Liver (tissue), 9 donors: ENCODE results near the gene TMEM116. TPM values are rescaled to one million over a fixed set of nuclear protein-coding genes. Genes with fewer than 3 reads are reported as not detected.

ENCODE experiments used
- DNase-seq: peaks from one replicate; pipeline ENCODE4 v3.0.0-alpha.2; 2017; ENCODE audit warnings: low spot score
- H3K27ac ChIP-seq, 2 donors: one replicate each; pipeline ENCODE4 v1.7.0; 2013; ENCODE audit warnings: inconsistent platforms in 2 of 2, low read length in 2 of 2, control low read depth in 1 of 2, low read depth in 1 of 2, mild to moderate bottlenecking in 1 of 2
- H3K27me3 ChIP-seq, 4 donors: one replicate each; pipeline versions ENCODE4 v1.6.1 to v1.7.0; 2013; ENCODE audit warnings: low read length in 3 of 4, inconsistent platforms in 1 of 4, mild to moderate bottlenecking in 1 of 4, moderate library complexity in 1 of 4; ENCODE audit not compliant: control insufficient read depth in 4 of 4, insufficient read depth in 4 of 4
- H3K36me3 ChIP-seq, 4 donors: one replicate each; pipeline versions ENCODE4 v1.6.1 to v1.7.0; 2013; ENCODE audit warnings: low read length in 3 of 4, mild to moderate bottlenecking in 3 of 4, low read depth in 1 of 4, moderate library complexity in 1 of 4; ENCODE audit not compliant: control insufficient read depth in 4 of 4, insufficient read depth in 3 of 4
- H3K4me1 ChIP-seq, 4 donors: one replicate each; pipeline versions ENCODE4 v1.6.1 to v1.7.0; 2013; ENCODE audit warnings: low read length in 3 of 4, mild to moderate bottlenecking in 3 of 4, moderate library complexity in 1 of 4; ENCODE audit not compliant: control insufficient read depth in 4 of 4, insufficient read depth in 4 of 4
- H3K4me3 ChIP-seq, 3 donors: one replicate each; pipeline versions ENCODE4 v1.6.1 to v1.7.0; 2013; ENCODE audit warnings: low read length in 3 of 3, control low read depth in 1 of 3, low read depth in 1 of 3, mild to moderate bottlenecking in 1 of 3
- H3K9ac ChIP-seq, 2 donors: one replicate each; pipeline ENCODE4 v1.7.0; 2013; ENCODE audit warnings: low read length in 2 of 2, mild to moderate bottlenecking in 2 of 2, moderate library complexity in 2 of 2, control low read depth in 1 of 2, low read depth in 1 of 2
- H3K9me3 ChIP-seq, 4 donors: one replicate each; pipeline versions ENCODE4 v1.6.1 to v1.7.0; 2013; ENCODE audit warnings: low read length in 3 of 4; ENCODE audit not compliant: control insufficient read depth in 4 of 4
- ATF3 ChIP-seq: IDR thresholded peaks from 2 replicates; pipeline ENCODE4 v1.6.1; 2016; ENCODE audit warnings: antibody characterized with exemption
- EGR1 ChIP-seq, 2 donors: IDR thresholded peaks; 2 replicates each; pipeline ENCODE4 v1.6.1; 2016 to 2018; ENCODE audit warnings: antibody characterized with exemption in 2 of 2, low read depth in 2 of 2
- FOXA1 ChIP-seq: IDR thresholded peaks from 2 replicates; pipeline ENCODE4 v1.6.1; 2016; ENCODE audit warnings: antibody characterized with exemption
- FOXA2 ChIP-seq: IDR thresholded peaks from 2 replicates; pipeline ENCODE4 v1.6.1; 2016; ENCODE audit warnings: antibody characterized with exemption
- GABPA ChIP-seq, 2 donors: IDR thresholded peaks in 1 of 2; conservative IDR thresholded peaks in 1 of 2; 2 replicates each; pipeline ENCODE4 v1.6.1; 2016; ENCODE audit warnings: antibody characterized with exemption in 2 of 2, mild to moderate bottlenecking in 1 of 2, moderate library complexity in 1 of 2
- HNF4A ChIP-seq, 2 donors: conservative IDR thresholded peaks; 2 replicates each; pipeline ENCODE4 v1.6.1; 2016; ENCODE audit warnings: antibody characterized with exemption in 2 of 2, mild to moderate bottlenecking in 2 of 2
- HNF4G ChIP-seq: IDR thresholded peaks from 2 replicates; pipeline ENCODE4 v1.6.1; 2016; ENCODE audit warnings: antibody characterized with exemption
- JUND ChIP-seq, 2 donors: IDR thresholded peaks; 2 replicates each; pipeline ENCODE4 v1.6.1; 2016; ENCODE audit warnings: antibody characterized with exemption in 2 of 2
- NR2F2 ChIP-seq: IDR thresholded peaks from 2 replicates; pipeline ENCODE4 v1.6.1; 2016; ENCODE audit warnings: antibody characterized with exemption
- RAD21 ChIP-seq, 2 donors: IDR thresholded peaks; 2 replicates each; pipeline ENCODE4 v1.6.1; 2016; ENCODE audit warnings: antibody characterized with exemption in 2 of 2, mild to moderate bottlenecking in 2 of 2
- RXRA ChIP-seq, 2 donors: IDR thresholded peaks; 2 replicates each; pipeline ENCODE4 v1.6.1; 2017 to 2018; ENCODE audit warnings: antibody characterized with exemption in 2 of 2, mild to moderate bottlenecking in 1 of 2
- SP1 ChIP-seq: IDR thresholded peaks from 2 replicates; pipeline ENCODE4 v1.6.1; 2018; ENCODE audit warnings: antibody characterized with exemption, mild to moderate bottlenecking
- TAF1 ChIP-seq: conservative IDR thresholded peaks from 2 replicates; pipeline ENCODE4 v1.6.1; 2016; ENCODE audit warnings: antibody characterized with exemption, mild to moderate bottlenecking
- YY1 ChIP-seq: IDR thresholded peaks from 2 replicates; pipeline ENCODE4 v1.6.1; 2016; ENCODE audit warnings: antibody characterized with exemption, mild to moderate bottlenecking
- WGBS: extraction: QIAGEN DNeasy Blood & Tissue Kit; methylation state at CpG from one replicate; pipeline ENCODE4 v1.1.7; 2013; 5-methylcytosine and 5-hydroxymethylcytosine counted together
- polyA plus RNA-seq, 2 donors: library from polyadenylated mRNA; stranded (reverse) in 1 of 2; unstranded in 1 of 2; fragments of 200-250 nt in 1 of 2; fragments of >200 nt in 1 of 2; fragmentation: Nextera tagmentation in 1 of 2; extraction: Ambion mirVana in 1 of 2; gene quantifications; one replicate each; pipeline versions ENCODE4 v1.2.1 to v1.2.3, GENCODE V29; 2013 to 2015
- total RNA-seq, 2 donors: library from RNA; depleted of rRNA; stranded (reverse); fragments of >200 nt; gene quantifications; one replicate each; pipeline ENCODE4 v1.2.3, GENCODE V29; 2014
- TF ChIP-seq, protein P1 (sequence below): IDR thresholded peaks from 2 replicates; pipeline ENCODE4 v1.6.1; 2016; ENCODE audit warnings: antibody characterized with exemption
- TF ChIP-seq, protein P2 (sequence below): IDR thresholded peaks from 2 replicates; pipeline ENCODE4 v1.6.1; 2016; ENCODE audit warnings: antibody characterized with exemption
- donor health status: healthy.
- donor health status: healthy.
- donor health status: healthy.
- donor health status: healthy.
- donor health status: healthy.

Gene TMEM116
- total and polyA plus RNA-seq, 4 donors, result 4.9 to 11.6 (median 6.6) TPM

DNA sequence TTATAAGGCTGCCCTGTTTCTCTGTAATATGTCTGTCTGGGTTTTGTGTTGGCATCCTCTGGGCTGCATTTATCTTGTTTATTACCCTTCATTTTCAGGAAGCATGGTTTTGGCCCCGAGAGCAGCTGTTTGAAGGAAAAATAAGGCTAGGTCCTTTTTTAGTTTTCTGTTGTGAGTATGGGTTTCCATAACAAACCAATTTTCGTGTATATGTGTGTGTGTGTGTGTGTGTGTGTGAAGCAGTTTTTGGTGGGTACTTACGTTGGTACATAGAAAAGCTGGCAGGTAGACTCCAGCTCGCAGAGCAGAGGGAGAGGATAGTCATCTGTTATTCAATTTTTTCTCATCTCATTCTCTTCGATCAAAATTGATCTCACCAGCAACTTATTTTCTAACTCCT lies 118.4 kb downstream of the TMEM116 start:
- H3K9me3 ChIP-seq, result no peaks in the 10 kb centered on the region
- H3K27me3 ChIP-seq, result no peaks in the 10 kb centered on the region
- DNase-seq, result no peak
- no peak overlapping the region for H3K27ac ChIP-seq
- WGBS, result 95% methylated on average over 5 of the region's 5 CpGs
- H3K9ac ChIP-seq, result no peak overlapping the region
- peaks cover 11 to 41% (median 31%) of the 10 kb centered on the region in 4 donors for H3K36me3 ChIP-seq
- no peak overlapping the region for H3K4me3 ChIP-seq
- no peak for TF ChIP-seq HNF4A (conservative IDR thresholded peaks at IDR 0.05)
- TF ChIP-seq, protein P1, sequence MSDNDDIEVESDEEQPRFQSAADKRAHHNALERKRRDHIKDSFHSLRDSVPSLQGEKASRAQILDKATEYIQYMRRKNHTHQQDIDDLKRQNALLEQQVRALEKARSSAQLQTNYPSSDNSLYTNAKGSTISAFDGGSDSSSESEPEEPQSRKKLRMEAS, result no peak
- TF ChIP-seq RXRA (IDR thresholded peaks at IDR 0.05), result no peak
- TF ChIP-seq TAF1, result no peak
- TF ChIP-seq GABPA (IDR thresholded peaks at IDR 0.05 in 1 of 2, conservative IDR thresholded peaks at IDR 0.05 in 1 of 2), result no peak
- TF ChIP-seq, protein P2, sequence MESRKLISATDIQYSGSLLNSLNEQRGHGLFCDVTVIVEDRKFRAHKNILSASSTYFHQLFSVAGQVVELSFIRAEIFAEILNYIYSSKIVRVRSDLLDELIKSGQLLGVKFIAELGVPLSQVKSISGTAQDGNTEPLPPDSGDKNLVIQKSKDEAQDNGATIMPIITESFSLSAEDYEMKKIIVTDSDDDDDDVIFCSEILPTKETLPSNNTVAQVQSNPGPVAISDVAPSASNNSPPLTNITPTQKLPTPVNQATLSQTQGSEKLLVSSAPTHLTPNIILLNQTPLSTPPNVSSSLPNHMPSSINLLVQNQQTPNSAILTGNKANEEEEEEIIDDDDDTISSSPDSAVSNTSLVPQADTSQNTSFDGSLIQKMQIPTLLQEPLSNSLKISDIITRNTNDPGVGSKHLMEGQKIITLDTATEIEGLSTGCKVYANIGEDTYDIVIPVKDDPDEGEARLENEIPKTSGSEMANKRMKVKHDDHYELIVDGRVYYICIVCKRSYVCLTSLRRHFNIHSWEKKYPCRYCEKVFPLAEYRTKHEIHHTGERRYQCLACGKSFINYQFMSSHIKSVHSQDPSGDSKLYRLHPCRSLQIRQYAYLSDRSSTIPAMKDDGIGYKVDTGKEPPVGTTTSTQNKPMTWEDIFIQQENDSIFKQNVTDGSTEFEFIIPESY, result no peak
- no peak for TF ChIP-seq RAD21 (IDR thresholded peaks at IDR 0.05)
- TF ChIP-seq FOXA1, result no peak
- no peak for TF ChIP-seq JUND (IDR thresholded peaks at IDR 0.05)
- TF ChIP-seq NR2F2, result no peak
- no peak for TF ChIP-seq ATF3
- TF ChIP-seq FOXA2, result no peak
- TF ChIP-seq YY1, result no peak
- no peaks in the 10 kb centered on the region for H3K4me1 ChIP-seq

GRCh38 chr12:111893287-111893686 lies 119.7 kb downstream of the TMEM116 start:
- no peaks in the 10 kb centered on the region for H3K9me3 ChIP-seq
- H3K27me3 ChIP-seq, result no peaks in the 10 kb centered on the region
- TF ChIP-seq FOXA2 (no peak), FOXA1 (no peak), ATF3 (no peak), EGR1 (IDR thresholded peaks at IDR 0.05; ENCODE audit: low read depth in 2 of 2) (no peak), SP1 (no peak), TAF1 (no peak), NR2F2 (no peak), HNF4A (conservative IDR thresholded peaks at IDR 0.05) (no peak), JUND (IDR thresholded peaks at IDR 0.05) (no peak), HNF4G (no peak), RXRA (IDR thresholded peaks at IDR 0.05) (no peak)
- TF ChIP-seq, protein P1, result no peak
- no peaks in the 10 kb centered on the region for H3K4me1 ChIP-seq
- peaks cover 11 to 43% (median 38%) of the 10 kb centered on the region in 4 donors for H3K36me3 ChIP-seq
- 60% methylated on average over 2 of the region's 2 CpGs for WGBS
- no peak overlapping the region for H3K27ac ChIP-seq
- no peak for DNase-seq
- no peak overlapping the region for H3K4me3 ChIP-seq
- H3K9ac ChIP-seq, result no peak overlapping the region
